K562 (cell line): ENCODE measurements around the gene PPARD. TPM values are rescaled to one million over a fixed set of nuclear protein-coding genes. Genes with fewer than 3 reads are reported as not detected.
A peak's percentile ranks its signal among the peaks of the same experiment; 100 is the strongest.

Experiments used
- ASH1L ChIP-seq: fragments of 450-650 bp; IDR thresholded peaks from 2 replicates; pipeline ENCODE4 v1.6.1; 2018; ENCODE audit warnings: borderline replicate concordance, mild to moderate bottlenecking, low read depth; ENCODE audit not compliant: partially characterized antibody
- BHLHE40 ChIP-seq: IDR thresholded peaks from 2 replicates; pipeline ENCODE4 v1.6.1; 2011; ENCODE audit warnings: low read length, improper control_type of control experiment
- CHD1 ChIP-seq: fragments of 200-600 bp; sonication (generic); IDR thresholded peaks from one replicate; pipeline ENCODE4 v1.6.1; 2012; ENCODE audit warnings: mild to moderate bottlenecking, moderate library complexity, low read length, inconsistent platforms
- ELF4 ChIP-seq: fragments of 450-650 bp; formaldehyde crosslinking; IDR thresholded peaks from 2 replicates; pipeline ENCODE4 v1.4.0; 2022; ENCODE audit warnings: missing genetic modification characterization
- EZH2 ChIP-seq: IDR thresholded peaks from 2 replicates; pipeline ENCODE4 v1.6.1; 2012; ENCODE audit warnings: low read depth, mild to moderate bottlenecking, inconsistent platforms, low read length, borderline replicate concordance
- GATAD2A ChIP-seq: fragments of 450-650 bp; IDR thresholded peaks from 2 replicates; pipeline ENCODE4 v1.6.1; 2017
- HEY1 ChIP-seq: fragments of 250-450 bp; sonication (Bioruptor Pico); IDR thresholded peaks from 2 replicates; pipeline ENCODE4 v1.5.0; 2020; ENCODE audit warnings: mild to moderate bottlenecking, moderate library complexity, borderline replicate concordance
- KDM2B ChIP-seq: fragments of 250-450 bp; sonication (Bioruptor Pico); IDR thresholded peaks from 2 replicates; pipeline ENCODE4 v1.8.0; 2021; ENCODE audit warnings: mild to moderate bottlenecking, moderate library complexity
- NR2F6 ChIP-seq: fragments of 450-650 bp; formaldehyde crosslinking; IDR thresholded peaks from 2 replicates; pipeline ENCODE4 v1.4.0; 2020; ENCODE audit warnings: mild to moderate bottlenecking
- OTX1 ChIP-seq: fragments of 450-650 bp; formaldehyde crosslinking; IDR thresholded peaks from 2 replicates; pipeline ENCODE4 v1.4.0; 2022; ENCODE audit warnings: mild to moderate bottlenecking
- POLR3A ChIP-seq: IDR thresholded peaks from 2 replicates; pipeline ENCODE4 v1.6.1; 2011; ENCODE audit warnings: borderline replicate concordance, mild to moderate bottlenecking, moderate library complexity; ENCODE audit not compliant: insufficient read length, insufficient read depth; ENCODE audit errors: extremely low read depth
- POLR3G ChIP-seq: IDR thresholded peaks from 2 replicates; pipeline ENCODE4 v1.6.1; 2011; ENCODE audit not compliant: insufficient read length, insufficient replicate concordance; ENCODE audit errors: extremely low read depth
- PRDM10 ChIP-seq: fragments of 450-650 bp; IDR thresholded peaks from 2 replicates; pipeline ENCODE4 v1.6.1; 2018; ENCODE audit not compliant: partially characterized antibody
- TRIM28 ChIP-seq: fragments of 450-650 bp; IDR thresholded peaks from 2 replicates; pipeline ENCODE4 v1.6.1; 2017
- ZNF184 ChIP-seq: sonication (generic); formaldehyde crosslinking; IDR thresholded peaks from 2 replicates; pipeline ENCODE4 v1.5.0; 2020; ENCODE audit warnings: missing genetic modification reagents
- ZNF3 ChIP-seq: fragments of 250-450 bp; sonication (Bioruptor Pico); IDR thresholded peaks from 2 replicates; pipeline ENCODE4 v1.5.0; 2021; ENCODE audit warnings: mild to moderate bottlenecking, moderate library complexity
- ZNF57 ChIP-seq: fragments of 450-650 bp; formaldehyde crosslinking; IDR thresholded peaks from 2 replicates; pipeline ENCODE4 v1.4.0; 2020; ENCODE audit warnings: mild to moderate bottlenecking, moderate library complexity
- polyA plus RNA-seq, 8 experiments: library from polyadenylated mRNA; depleted of rRNA in 4 of 8; stranded (reverse) in 5 of 8; unstranded in 3 of 8; fragments of >200 nt; fragmentation: Nextera tagmentation in 2 of 8; fragmentation: Illumina TruSeq in 1 of 8; extraction: Ambion mirVana in 2 of 8; extraction: Trizol in 1 of 8; gene quantifications; 2 replicates each; pipeline versions ENCODE4 v1.2.1 to v1.2.3, GENCODE V29; 2011 to 2014; ENCODE audit warnings: inconsistent platforms in 1 of 8, missing spikeins in 1 of 8
- total RNA-seq, 7 experiments: library from RNA; depleted of rRNA in 6 of 7; stranded (reverse); fragments of >200 nt in 6 of 7; fragmentation: Illumina TruSeq in 2 of 7; extraction: Trizol in 2 of 7; gene quantifications; 2 replicates each; pipeline versions ENCODE4 v1.2.1 to v1.2.3, GENCODE V29; 2011 to 2021; ENCODE audit warnings: low replicate concordance in 1 of 7
- TF ChIP-seq, protein P1 (sequence below): sonication (generic); IDR thresholded peaks from 2 replicates; pipeline ENCODE4 v1.6.1; 2016
- TF ChIP-seq, protein P2 (sequence below), 3 experiments: IDR thresholded peaks in 2 of 3; conservative IDR thresholded peaks in 1 of 3; 2 replicates each; pipeline ENCODE4 v1.5.1; 2011 to 2012; ENCODE audit warnings: low read length in 3 of 3, mild to moderate bottlenecking in 3 of 3, control low read depth in 2 of 3, improper control_type of control experiment in 1 of 3, inconsistent platforms in 1 of 3, low read depth in 1 of 3, mixed read lengths in 1 of 3, moderate library complexity in 1 of 3; ENCODE audit not compliant: insufficient read depth in 2 of 3
- TF ChIP-seq, protein P3 (sequence below): sonication (generic); formaldehyde crosslinking; IDR thresholded peaks from 2 replicates; pipeline ENCODE4 v1.9.0; 2022; ENCODE audit warnings: mild to moderate bottlenecking, missing genetic modification reagents

PPARD gene
- total and polyA plus RNA-seq, 9 of the 15 experiments (the other 6 are each of a cell fraction or from before 2014, with no cell fraction given): 0.14 to 13.2 (median 3.8) TPM

- peak; percentile 23 for TF ChIP-seq PRDM10
- TF ChIP-seq OTX1 (CRISPR knock-in tag): no peak
- TF ChIP-seq EZH2: no peak
- no peak for TF ChIP-seq ZNF3 (CRISPR knock-in tag)
- no peak for TF ChIP-seq POLR3G
- TF ChIP-seq BHLHE40: peak; percentile 55
- no peak for TF ChIP-seq GATAD2A
- TF ChIP-seq, protein P1, sequence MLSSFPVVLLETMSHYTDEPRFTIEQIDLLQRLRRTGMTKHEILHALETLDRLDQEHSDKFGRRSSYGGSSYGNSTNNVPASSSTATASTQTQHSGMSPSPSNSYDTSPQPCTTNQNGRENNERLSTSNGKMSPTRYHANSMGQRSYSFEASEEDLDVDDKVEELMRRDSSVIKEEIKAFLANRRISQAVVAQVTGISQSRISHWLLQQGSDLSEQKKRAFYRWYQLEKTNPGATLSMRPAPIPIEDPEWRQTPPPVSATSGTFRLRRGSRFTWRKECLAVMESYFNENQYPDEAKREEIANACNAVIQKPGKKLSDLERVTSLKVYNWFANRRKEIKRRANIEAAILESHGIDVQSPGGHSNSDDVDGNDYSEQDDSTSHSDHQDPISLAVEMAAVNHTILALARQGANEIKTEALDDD: no peak
- no peak for TF ChIP-seq NR2F6 (CRISPR knock-in tag)
- peak; percentile 27; the same call in 1 of the 2 replicates for TF ChIP-seq KDM2B (CRISPR knock-in tag)
- TF ChIP-seq, protein P2, sequence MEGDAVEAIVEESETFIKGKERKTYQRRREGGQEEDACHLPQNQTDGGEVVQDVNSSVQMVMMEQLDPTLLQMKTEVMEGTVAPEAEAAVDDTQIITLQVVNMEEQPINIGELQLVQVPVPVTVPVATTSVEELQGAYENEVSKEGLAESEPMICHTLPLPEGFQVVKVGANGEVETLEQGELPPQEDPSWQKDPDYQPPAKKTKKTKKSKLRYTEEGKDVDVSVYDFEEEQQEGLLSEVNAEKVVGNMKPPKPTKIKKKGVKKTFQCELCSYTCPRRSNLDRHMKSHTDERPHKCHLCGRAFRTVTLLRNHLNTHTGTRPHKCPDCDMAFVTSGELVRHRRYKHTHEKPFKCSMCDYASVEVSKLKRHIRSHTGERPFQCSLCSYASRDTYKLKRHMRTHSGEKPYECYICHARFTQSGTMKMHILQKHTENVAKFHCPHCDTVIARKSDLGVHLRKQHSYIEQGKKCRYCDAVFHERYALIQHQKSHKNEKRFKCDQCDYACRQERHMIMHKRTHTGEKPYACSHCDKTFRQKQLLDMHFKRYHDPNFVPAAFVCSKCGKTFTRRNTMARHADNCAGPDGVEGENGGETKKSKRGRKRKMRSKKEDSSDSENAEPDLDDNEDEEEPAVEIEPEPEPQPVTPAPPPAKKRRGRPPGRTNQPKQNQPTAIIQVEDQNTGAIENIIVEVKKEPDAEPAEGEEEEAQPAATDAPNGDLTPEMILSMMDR (IDR thresholded peaks at IDR 0.05 in 2 of 3, conservative IDR thresholded peaks at IDR 0.05 in 1 of 3; ENCODE audit: insufficient read depth in 2 of 3, low read depth in 1 of 3, low read length in 3 of 3): peak; percentile 97 to 99 (median 99)
- TF ChIP-seq POLR3A: no peak
- TF ChIP-seq ASH1L: no peak
- no peak for TF ChIP-seq HEY1 (CRISPR knock-in tag)
- TF ChIP-seq, protein P3, sequence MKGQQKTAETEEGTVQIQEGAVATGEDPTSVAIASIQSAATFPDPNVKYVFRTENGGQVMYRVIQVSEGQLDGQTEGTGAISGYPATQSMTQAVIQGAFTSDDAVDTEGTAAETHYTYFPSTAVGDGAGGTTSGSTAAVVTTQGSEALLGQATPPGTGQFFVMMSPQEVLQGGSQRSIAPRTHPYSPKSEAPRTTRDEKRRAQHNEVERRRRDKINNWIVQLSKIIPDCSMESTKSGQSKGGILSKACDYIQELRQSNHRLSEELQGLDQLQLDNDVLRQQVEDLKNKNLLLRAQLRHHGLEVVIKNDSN: peak; percentile 13
- TF ChIP-seq ZNF57: no peak
- 0 out of 2 replicates have a peak, but pooled peaks have one; percentile 29 for TF ChIP-seq TRIM28
- TF ChIP-seq ELF4: peak; percentile 78; the same call in 1 of the 2 replicates
- no peak for TF ChIP-seq ZNF184 (CRISPR knock-in tag)
- TF ChIP-seq CHD1: peak; percentile 74
These were observed 44.5 kb upstream of the PPARD start, which contains the start of gene DEF6 (continued) for GRCh38 chr6:35297601-35298481.
